ENCODE results near the gene PTPRB.
"Not testable (repeated sequence)": the region's sequence is repeated elsewhere in the genome, so short reads cannot be mapped to it uniquely, and the experiment has no call there.

PTPRB gene

GRCh38 chr12:70540996-70541395 lies 96.2 kb downstream of the PTPRB start:
- DNase-seq (ENCODE audit: low read depth), result no peak

- no peak for DNase-seq (ENCODE audit: low read depth)
Measured at GRCh38 chr12:70536650-70537049, 100.6 kb downstream of the PTPRB start.

- DNase-seq (ENCODE audit: low read depth), result no peak
Measured at GRCh38 chr12:70535896-70536374, 101.3 kb downstream of the PTPRB start.

- DNase-seq (ENCODE audit: low read depth), result no peak
Measured at GRCh38 chr12:70534466-70534865, 102.8 kb downstream of the PTPRB start.

GRCh38 chr12:70529647-70530046 lies 107.6 kb downstream of the PTPRB start:
- no peak for DNase-seq (ENCODE audit: low read depth)

GRCh38 chr12:70520847-70521246 lies 116.4 kb downstream of the PTPRB start:
- DNase-seq (ENCODE audit: low read depth), result no peak

- DNase-seq (ENCODE audit: low read depth), result no peak
Measured at GRCh38 chr12:70513426-70513825, 123.8 kb downstream of the PTPRB start.

- no peak for DNase-seq (ENCODE audit: low read depth)
Measured at GRCh38 chr12:70508178-70508577, 129.1 kb downstream of the PTPRB start.

GRCh38 chr12:70507442-70507841 lies 129.8 kb downstream of the PTPRB start:
- no peak for DNase-seq (ENCODE audit: low read depth)

GRCh38 chr12:70497508-70497907 lies 139.7 kb downstream of the PTPRB start:
- DNase-seq (ENCODE audit: low read depth), result no peak

- DNase-seq (ENCODE audit: low read depth), result not testable (repeated sequence)
Measured at GRCh38 chr12:70492904-70493303, 144.3 kb downstream of the PTPRB start.

- DNase-seq (ENCODE audit: low read depth), result not testable (repeated sequence)
Measured at GRCh38 chr12:70490928-70491327, 146.3 kb downstream of the PTPRB start.

- DNase-seq (ENCODE audit: low read depth), result no peak
Measured at GRCh38 chr12:70487440-70487839, 149.8 kb downstream of the PTPRB start.

- no peak for DNase-seq (ENCODE audit: low read depth)
Measured at GRCh38 chr12:70486588-70486987, 150.6 kb downstream of the PTPRB start.

GRCh38 chr12:70485704-70486103 lies 151.5 kb downstream of the PTPRB start:
- DNase-seq (ENCODE audit: low read depth), result no peak

- DNase-seq (ENCODE audit: low read depth), result no peak
Measured at GRCh38 chr12:70484464-70484863, 152.8 kb downstream of the PTPRB start.

GRCh38 chr12:70482764-70483163 lies 154.5 kb downstream of the PTPRB start:
- no peak for DNase-seq (ENCODE audit: low read depth)

GRCh38 chr12:70469221-70469820 lies 167.9 kb downstream of the PTPRB start:
- no peak for DNase-seq (ENCODE audit: low read depth)

- no peak for DNase-seq (ENCODE audit: low read depth)
Measured at GRCh38 chr12:70468741-70469140, 168.5 kb downstream of the PTPRB start.

GRCh38 chr12:70467918-70468733 lies 169.1 kb downstream of the PTPRB start:
- DNase-seq (ENCODE audit: low read depth), result no peak

- DNase-seq (ENCODE audit: low read depth), result no peak
Measured at GRCh38 chr12:70467476-70467875, 169.8 kb downstream of the PTPRB start.

GRCh38 chr12:70466753-70467152 lies 170.5 kb downstream of the PTPRB start:
- DNase-seq (ENCODE audit: low read depth), result no peak
